Erythroblast (primary cell): ENCODE results near the gene CTIF.
"Not testable (repeated sequence)": the region's sequence is repeated elsewhere in the genome, so short reads cannot be mapped to it uniquely, and the experiment has no call there.

ENCODE experiments used
- GATA1 ChIP-seq: IDR thresholded peaks from 2 replicates; pipeline ENCODE4 v1.6.1; 2011; ENCODE audit warnings: low read depth, mild to moderate bottlenecking, control low read depth, low read length, moderate library complexity
- POLR2A ChIP-seq: IDR thresholded peaks from 2 replicates; pipeline ENCODE4 v1.6.1; 2011; ENCODE audit warnings: mild to moderate bottlenecking, low read length

GRCh38 chr18:48506983-48507568 is 31.8 kb upstream of the CTIF start:
- TF ChIP-seq POLR2A, GATA1: not testable (repeated sequence)
